ENCODE data around the gene HSPA9.

HSPA9 gene

DNA sequence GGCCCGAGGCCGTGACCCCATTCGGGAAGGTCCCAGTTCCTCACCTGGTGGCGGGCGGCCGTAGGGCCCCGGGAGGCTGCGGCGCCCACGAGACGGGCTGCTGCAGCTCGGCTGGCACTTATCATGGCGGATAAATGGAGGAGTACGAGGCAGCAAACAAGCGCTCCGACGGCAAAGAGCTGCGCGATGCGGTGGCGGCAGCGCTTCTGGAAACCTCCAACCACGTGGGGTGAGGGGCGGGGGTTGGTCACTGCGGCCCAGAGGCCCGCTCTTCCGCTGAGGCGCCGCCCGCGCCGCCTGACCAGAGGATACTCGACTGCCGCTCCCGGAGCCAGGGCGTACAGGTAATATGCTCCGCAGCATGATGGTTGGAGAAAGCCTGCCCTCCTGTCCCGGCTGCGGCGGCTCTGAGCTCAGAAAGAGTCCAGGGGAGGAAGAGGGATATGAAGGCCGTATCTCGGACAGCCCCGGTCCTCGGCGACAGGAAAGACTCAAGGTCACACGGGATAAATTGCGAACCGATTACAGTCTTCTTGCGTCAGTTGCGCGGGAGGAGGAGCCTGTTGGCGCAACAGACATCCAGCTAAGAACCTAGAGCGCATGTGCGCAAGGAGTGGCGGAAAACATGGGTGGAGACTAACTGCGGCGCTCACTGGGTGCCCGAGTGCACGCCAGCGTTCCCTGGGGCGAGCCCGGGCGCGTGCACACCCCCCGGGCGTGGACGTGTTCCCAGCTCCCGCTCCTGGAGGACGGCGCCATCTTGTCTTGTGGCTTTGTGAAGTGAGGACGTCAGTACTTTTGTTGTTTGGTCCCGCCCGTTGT lies at the start of gene HSPA9:
HSPA9 (minus strand) TSS at position 208 of the 822 bp plus-strand sequence; CDS start at position 125, 83 bp downstream.
- TF ChIP-seq, protein P1, sequence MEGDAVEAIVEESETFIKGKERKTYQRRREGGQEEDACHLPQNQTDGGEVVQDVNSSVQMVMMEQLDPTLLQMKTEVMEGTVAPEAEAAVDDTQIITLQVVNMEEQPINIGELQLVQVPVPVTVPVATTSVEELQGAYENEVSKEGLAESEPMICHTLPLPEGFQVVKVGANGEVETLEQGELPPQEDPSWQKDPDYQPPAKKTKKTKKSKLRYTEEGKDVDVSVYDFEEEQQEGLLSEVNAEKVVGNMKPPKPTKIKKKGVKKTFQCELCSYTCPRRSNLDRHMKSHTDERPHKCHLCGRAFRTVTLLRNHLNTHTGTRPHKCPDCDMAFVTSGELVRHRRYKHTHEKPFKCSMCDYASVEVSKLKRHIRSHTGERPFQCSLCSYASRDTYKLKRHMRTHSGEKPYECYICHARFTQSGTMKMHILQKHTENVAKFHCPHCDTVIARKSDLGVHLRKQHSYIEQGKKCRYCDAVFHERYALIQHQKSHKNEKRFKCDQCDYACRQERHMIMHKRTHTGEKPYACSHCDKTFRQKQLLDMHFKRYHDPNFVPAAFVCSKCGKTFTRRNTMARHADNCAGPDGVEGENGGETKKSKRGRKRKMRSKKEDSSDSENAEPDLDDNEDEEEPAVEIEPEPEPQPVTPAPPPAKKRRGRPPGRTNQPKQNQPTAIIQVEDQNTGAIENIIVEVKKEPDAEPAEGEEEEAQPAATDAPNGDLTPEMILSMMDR (IDR thresholded peaks at IDR 0.05; ENCODE audit: borderline replicate concordance, control extremely low read depth, extremely low read depth, insufficient read depth, missing control alignments): no peak
- in situ Hi-C loops (cut with MboI; ENCODE audit: low sequenced_read_pairs, unreplicated experiment): no loop called here
- peak; percentile 99 for DNase-seq (ENCODE audit: low spot score)

DNA sequence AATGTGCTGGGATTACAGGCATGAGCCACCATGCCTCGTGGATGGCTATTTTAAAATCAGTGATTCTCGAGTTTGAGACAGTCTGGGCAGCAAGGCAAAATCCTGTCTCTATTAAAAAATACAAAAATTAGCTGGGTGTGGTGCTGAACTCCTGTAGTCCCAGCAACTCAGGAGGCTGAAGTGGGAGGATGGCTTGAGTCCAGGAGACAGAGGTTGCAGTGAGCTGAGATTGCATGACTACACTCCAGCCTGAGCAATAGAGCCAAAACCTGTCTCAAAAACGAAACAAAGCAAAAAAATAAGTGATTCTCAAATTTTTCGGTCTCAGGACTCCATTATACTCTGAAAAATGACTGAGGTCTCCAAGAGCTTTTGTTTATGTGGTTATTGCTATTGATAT lies 47.9 kb upstream of the HSPA9 start:
- TF ChIP-seq, protein P1 (IDR thresholded peaks at IDR 0.05; ENCODE audit: borderline replicate concordance, control extremely low read depth, extremely low read depth, insufficient read depth, missing control alignments): no peak
- in situ Hi-C loops (cut with MboI; ENCODE audit: low sequenced_read_pairs, unreplicated experiment): no loop called here
- no peak for DNase-seq (ENCODE audit: low spot score)

DNA sequence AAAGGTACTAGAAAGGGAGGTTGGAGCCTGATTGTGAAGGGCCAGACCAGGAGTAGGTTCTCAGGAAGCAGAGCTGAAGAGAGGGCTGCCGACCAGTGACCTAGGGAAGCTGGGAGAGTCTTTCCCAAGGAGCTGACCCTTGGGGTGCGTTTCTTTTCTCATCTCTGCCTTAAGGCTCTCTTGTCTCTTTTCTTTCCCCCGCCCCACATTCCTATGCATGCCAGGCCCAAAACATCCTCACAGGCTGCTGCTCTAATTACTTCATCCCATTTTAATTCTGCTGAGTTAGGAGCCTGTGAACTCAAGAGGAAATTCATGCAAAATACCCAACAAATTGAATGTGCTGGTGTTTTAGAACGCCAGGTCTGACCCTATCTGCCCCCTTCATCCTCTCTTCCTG lies 46.9 kb upstream of the HSPA9 start:
- DNase-seq (ENCODE audit: low spot score): no peak

DNA sequence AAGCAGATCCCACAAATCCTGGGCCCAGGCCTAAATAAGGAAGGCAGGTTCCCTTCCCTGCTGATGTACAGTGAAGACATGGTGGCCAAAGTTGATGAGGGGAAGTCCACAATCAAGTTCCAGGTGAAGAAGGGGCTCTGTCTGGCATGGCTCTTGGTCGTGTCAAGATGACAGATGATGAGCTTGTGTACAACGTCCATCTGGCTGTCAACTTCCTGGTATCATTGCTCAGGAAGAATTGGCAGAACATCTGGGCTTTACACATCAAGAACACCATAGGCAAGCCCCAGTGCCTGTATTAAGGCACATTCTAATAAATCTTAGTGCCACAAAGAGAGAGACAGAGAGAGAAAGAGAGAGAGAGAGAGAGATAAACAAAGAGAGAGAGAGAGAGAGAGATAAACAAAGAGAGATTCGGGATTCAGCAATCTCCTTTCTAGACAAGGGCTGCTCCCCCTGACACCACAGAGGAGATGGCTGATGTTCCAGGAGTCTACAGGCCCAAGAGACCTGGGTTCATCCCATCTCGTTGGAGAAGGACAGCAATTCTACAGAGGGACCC lies 45.5 kb upstream of the HSPA9 start:
- in situ Hi-C loops (cut with MboI; ENCODE audit: low sequenced_read_pairs, unreplicated experiment): no loop called here
- TF ChIP-seq, protein P1 (IDR thresholded peaks at IDR 0.05; ENCODE audit: borderline replicate concordance, control extremely low read depth, extremely low read depth, insufficient read depth, missing control alignments): no peak
- DNase-seq (ENCODE audit: low spot score): no peak

More for the DNA sequence above, 46.9 kb upstream of the HSPA9 start:
- in situ Hi-C loops (cut with MboI; ENCODE audit: low sequenced_read_pairs, unreplicated experiment): no loop called here
- TF ChIP-seq, protein P1 (IDR thresholded peaks at IDR 0.05; ENCODE audit: borderline replicate concordance, control extremely low read depth, extremely low read depth, insufficient read depth, missing control alignments): no peak

DNA sequence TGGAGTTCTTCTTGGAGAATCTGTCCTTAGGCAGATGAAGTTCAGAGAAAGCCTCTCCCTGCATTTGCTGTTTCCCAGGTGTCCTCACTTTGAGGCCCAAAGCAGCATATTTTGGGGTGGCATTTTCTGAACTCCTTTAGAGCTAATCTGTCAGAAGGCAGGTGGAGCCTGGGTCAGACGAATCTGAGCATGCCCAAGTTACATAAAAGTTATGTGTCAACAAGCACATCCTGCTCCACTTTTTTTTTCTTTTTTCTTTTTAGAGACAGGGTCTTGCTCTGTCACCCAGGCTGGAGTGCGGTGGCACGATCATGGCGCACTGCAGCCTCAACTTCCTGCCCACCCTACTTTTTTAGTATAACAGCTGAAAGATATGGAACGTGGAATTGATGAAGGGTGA lies 41.3 kb upstream of the HSPA9 start:
- DNase-seq (ENCODE audit: low spot score): no peak
- TF ChIP-seq, protein P1 (IDR thresholded peaks at IDR 0.05; ENCODE audit: borderline replicate concordance, control extremely low read depth, extremely low read depth, insufficient read depth, missing control alignments): no peak
- in situ Hi-C loops (cut with MboI; ENCODE audit: low sequenced_read_pairs, unreplicated experiment): no loop called here

DNA sequence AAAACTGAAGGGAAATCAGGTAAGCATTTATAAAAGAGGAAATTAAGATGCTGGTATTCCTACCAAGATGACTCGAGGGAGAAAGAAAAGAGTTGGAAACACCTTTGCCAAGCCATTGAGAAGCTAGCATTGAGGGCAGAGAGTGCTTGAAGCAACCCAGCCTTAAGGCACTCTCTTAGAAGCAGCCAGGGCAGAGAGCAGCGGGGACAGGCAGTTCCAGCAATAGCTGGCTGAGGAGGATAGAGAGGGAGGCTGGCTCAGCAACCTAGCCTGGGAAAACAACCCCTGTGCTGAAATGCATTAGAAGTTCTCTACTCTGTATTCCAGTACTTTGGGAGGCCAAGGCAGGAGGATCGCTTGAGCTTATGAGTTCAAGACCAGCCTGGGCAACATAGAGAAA lies 40.3 kb upstream of the HSPA9 start:
- TF ChIP-seq, protein P1 (IDR thresholded peaks at IDR 0.05; ENCODE audit: borderline replicate concordance, control extremely low read depth, extremely low read depth, insufficient read depth, missing control alignments): no peak
- no peak for DNase-seq (ENCODE audit: low spot score)
- in situ Hi-C loops (cut with MboI; ENCODE audit: low sequenced_read_pairs, unreplicated experiment): no loop called here
